ENCODE data around the gene SPATA16.

- TF ChIP-seq CTCF (IDR thresholded peaks at IDR 0.05; ENCODE audit: extremely low read depth in 1 of 2, insufficient read depth in 1 of 2, low read depth in 1 of 2, low read length in 2 of 2): no peak
- TF ChIP-seq EZH2 (IDR thresholded peaks at IDR 0.05; ENCODE audit: borderline replicate concordance, low read depth, low read length, severe bottlenecking): no peak
- TF ChIP-seq POLR2A (IDR thresholded peaks at IDR 0.05; ENCODE audit: low read depth, low read length): no peak
- no peak for TF ChIP-seq POLR2AphosphoS5 (IDR thresholded peaks at IDR 0.05; ENCODE audit: insufficient read depth, low read depth, low read length)
- TF ChIP-seq JUN (IDR thresholded peaks at IDR 0.05; ENCODE audit: borderline replicate concordance, insufficient read depth, insufficient read length, low read depth): no peak
Observed at GRCh38 chr3:173003956-173004355, 137.1 kb downstream of the SPATA16 start.
